Measurements from ENCODE around the gene BDKRB1.

The BDKRB1 gene

GRCh38 chr14:96280104-96280503 lies 24.1 kb downstream of the BDKRB1 start:
- no peak for DNase-seq (ENCODE audit: low read depth in 2 of 2)

- no peak for DNase-seq (ENCODE audit: low read depth in 2 of 2)
Observed at GRCh38 chr14:96281486-96281885, 25.5 kb downstream of the BDKRB1 start.

- no peak for DNase-seq (ENCODE audit: low read depth in 2 of 2)
Observed at GRCh38 chr14:96284008-96284407, 28.0 kb downstream of the BDKRB1 start.

DNA sequence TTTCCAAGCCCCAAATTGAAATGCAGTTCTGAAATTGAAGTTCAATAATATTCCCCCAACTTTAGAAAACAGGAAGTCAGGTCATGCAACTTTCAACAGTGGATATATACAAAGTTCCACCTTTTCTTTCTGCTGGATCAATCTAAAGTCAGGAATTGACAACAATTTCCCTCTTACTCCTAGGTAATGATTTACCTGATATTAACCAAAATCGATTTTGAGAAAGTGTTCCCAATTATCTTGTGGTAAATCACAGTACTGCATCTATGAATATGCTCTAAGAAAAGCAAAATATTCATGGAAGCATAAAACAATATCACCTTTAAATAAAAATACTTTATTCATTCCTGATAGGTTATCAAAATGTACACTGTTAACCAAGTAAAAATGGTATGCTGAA lies 28.4 kb downstream of the BDKRB1 start:
- DNase-seq (ENCODE audit: low read depth in 2 of 2): no peak

GRCh38 chr14:96285667-96286066 lies 29.7 kb downstream of the BDKRB1 start:
- DNase-seq (ENCODE audit: low read depth in 2 of 2): no peak

- no peak for DNase-seq (ENCODE audit: low read depth in 2 of 2)
Observed at GRCh38 chr14:96286251-96286650, 30.2 kb downstream of the BDKRB1 start.

GRCh38 chr14:96287856-96288255 lies 31.8 kb downstream of the BDKRB1 start:
- no peak for DNase-seq (ENCODE audit: low read depth in 2 of 2)

- no peak for DNase-seq (ENCODE audit: low read depth in 2 of 2)
Observed at GRCh38 chr14:96294246-96294645, 38.2 kb downstream of the BDKRB1 start.

- DNase-seq (ENCODE audit: low read depth in 2 of 2): no peak
Observed at GRCh38 chr14:96297000-96297399, 41.0 kb downstream of the BDKRB1 start.

GRCh38 chr14:96297997-96298515 lies 42.0 kb downstream of the BDKRB1 start:
- no peak for DNase-seq (ENCODE audit: low read depth in 2 of 2)

DNA sequence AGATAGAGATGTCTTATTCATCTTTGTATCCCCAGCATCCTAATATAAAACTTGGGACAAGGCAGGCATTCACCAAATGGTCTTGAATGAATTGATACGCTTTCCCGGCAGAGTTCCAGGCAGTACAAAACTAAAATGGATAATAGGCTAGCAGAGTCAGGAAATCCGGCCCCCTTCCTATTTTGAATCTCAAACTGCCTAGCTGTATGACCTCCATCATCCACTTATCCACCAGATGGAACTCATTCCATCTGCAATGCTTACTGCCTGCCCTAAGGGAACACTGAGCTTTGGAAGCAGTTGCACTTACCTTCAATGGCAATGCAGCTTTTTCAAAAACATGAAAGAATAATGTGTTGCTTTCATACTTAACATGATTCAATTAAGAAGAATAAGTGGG lies 43.4 kb downstream of the BDKRB1 start:
- DNase-seq (ENCODE audit: low read depth in 2 of 2): no peak

DNA sequence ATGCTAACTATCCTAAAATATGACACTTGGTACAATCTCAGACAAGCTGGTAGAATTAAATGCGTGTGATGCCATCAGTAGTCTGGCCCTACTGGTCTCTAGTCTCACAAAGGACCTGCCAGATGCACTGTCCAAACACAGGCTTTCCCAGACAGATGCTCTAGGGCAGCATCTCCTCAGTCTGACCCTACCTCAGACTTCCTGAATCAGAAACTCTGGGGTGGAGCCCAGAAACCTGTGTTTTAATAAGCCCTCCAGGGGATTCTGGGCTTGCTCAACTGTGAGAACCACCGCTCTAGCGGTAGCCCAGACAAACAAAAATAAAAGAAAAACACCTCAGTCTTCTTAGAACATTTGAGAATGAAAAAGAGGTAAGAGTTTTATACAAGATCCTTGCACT lies 48.0 kb downstream of the BDKRB1 start:
- no peak for DNase-seq (ENCODE audit: low read depth in 2 of 2)

GRCh38 chr14:96304956-96305355 lies 48.9 kb downstream of the BDKRB1 start:
- no peak for DNase-seq (ENCODE audit: low read depth in 2 of 2)

DNA sequence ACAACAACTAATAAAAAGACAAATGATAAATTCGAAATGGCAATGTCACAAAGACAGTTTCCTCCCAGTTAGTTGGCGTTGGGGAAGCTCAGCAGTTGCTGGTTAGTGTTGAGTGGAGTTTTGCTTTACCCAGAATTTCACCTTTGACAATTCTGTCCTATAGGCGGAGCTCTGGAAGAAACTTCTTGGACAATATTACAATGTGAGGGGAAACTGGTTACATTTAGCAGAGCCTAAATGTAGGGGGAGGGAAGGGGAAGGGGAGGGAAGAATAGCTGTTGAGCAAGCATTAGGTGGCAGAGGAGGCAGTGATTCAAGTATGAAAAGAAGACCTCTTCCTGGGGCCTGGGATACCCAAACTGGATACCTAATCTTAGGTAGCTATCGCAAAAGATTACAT lies 51.4 kb downstream of the BDKRB1 start:
- DNase-seq (ENCODE audit: low read depth in 2 of 2): no peak

GRCh38 chr14:96309133-96309895 lies 53.3 kb downstream of the BDKRB1 start:
- DNase-seq (ENCODE audit: low read depth in 2 of 2): no peak

DNA sequence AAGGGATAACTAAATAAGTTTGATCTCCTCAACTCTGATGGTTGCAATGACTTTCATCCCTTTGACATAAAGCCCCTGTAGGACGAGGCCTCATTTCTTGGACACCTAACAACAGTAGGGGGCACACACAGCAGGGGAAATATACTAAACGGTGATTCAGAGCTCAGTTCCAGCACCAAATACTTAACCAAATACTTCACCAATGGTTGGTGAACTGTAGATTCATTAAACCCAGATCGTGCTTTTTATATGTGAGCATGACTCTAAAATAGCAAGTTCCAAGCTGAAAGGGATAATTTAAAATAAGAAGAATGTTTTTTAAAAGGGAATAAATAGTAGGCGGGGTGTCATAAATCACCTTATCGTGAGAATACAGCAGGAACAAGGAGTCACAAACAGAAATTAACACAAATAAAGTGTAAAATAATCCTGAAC lies 53.9 kb downstream of the BDKRB1 start:
- no peak for DNase-seq (ENCODE audit: low read depth in 2 of 2)

DNA sequence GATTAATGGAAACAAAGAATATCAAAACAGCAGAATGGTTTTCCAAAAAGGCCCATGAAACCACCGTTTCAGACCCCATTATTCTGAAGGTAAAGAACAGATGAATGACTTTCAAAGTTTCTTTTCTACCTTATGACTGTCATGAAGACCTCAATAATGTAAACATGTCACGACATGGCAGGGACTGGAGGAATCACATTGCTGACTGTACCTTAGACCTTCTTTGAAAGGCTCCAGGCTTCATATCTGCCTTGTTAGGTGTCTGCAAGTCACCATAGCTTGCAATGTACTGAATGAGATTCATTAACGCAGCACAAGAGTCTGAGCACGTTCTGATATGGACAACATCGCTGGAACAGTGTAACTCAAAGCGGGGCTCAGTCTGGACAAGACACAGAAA lies 54.9 kb downstream of the BDKRB1 start:
- no peak for DNase-seq (ENCODE audit: low read depth in 2 of 2)

All from stimulated activated CD8-positive, alpha-beta memory T cell treated with anti-CD3 and anti-CD28 coated beads, Interleukin-15, amount 100 ng/mL, for 4 hours (primary cell).